Dendritic cell treated with granulocyte-macrophage colony-stimulating factor and Interleukin-4, amounts not matched to agents 40 ng/mL and 50 ng/mL, for 4 days (primary cell): ENCODE results near the gene ACSS1.
A peak's percentile ranks its signal among the peaks of the same experiment; 100 is the strongest.
"Not testable (repeated sequence)": the region's sequence is repeated elsewhere in the genome, so short reads cannot be mapped to it uniquely, and the experiment has no call there.

ENCODE experiments used
- H3K27ac Mint-ChIP-seq: one replicate; pipeline ENCODE4 v1.8.0; 2022; ENCODE audit warnings: mild to moderate bottlenecking, mixed read lengths
- H3K27me3 Mint-ChIP-seq: one replicate; pipeline ENCODE4 v1.8.0; 2022; ENCODE audit warnings: mild to moderate bottlenecking, mixed read lengths
- H3K36me3 Mint-ChIP-seq: one replicate; pipeline ENCODE4 v1.8.0; 2022; ENCODE audit warnings: low read depth, mixed read lengths
- H3K4me1 Mint-ChIP-seq: one replicate; pipeline ENCODE4 v1.8.0; 2022; ENCODE audit warnings: low read depth, mixed read lengths
- H3K4me3 Mint-ChIP-seq: one replicate; pipeline ENCODE4 v1.8.0; 2022; ENCODE audit warnings: mild to moderate bottlenecking, moderate library complexity, mixed read lengths
- H3K9me3 Mint-ChIP-seq: one replicate; pipeline ENCODE4 v1.8.0; 2022; ENCODE audit warnings: mixed read lengths
- intact Hi-C: fragments of 100-400 bp; cut with micrococcal nuclease; formaldehyde crosslinking; loops from one replicate; pipeline ENCODE4 v1.15.0; 2022

ACSS1 gene

DNA sequence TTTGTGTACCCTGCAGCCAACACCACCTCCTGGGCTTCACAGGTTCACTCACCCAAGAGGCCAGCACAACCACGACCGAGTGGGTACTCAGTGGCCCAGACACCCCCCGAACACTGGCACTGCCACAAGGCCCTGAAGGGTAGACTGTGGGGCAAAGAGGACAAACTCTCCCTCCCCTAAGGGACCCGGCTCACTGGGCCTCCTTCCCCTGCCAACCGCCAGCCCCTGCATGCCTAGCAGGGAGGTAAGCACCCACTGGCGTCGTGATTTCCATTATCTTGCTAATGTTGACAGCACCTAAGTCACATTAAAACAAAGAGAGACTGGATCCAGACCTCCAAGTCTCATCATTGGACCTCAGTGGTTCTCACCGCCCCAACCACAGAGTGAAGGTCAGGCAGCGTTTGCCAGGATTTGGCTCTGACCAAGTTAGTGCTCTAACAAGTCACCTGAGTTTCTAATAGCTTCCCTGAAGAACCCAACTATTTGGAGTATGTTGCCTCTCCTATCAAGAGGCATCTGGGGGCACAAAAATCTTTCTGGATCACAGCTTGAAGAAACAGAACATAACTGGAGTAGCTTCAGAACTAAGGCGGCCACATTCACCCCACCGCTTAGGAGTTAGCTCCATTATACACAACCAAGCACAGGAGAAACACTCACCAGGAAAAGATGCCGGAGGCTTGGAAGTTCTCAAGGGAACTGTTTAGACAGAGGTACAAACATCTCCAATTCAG, 51.3 kb downstream of the ACSS1 start:
- Mint-ChIP-seq H3K27me3 (no peaks in the 10 kb centered on the region), H3K36me3 (peaks cover 81% of the 10 kb centered on the region), H3K4me3 (no peak overlapping the region), H3K27ac (no peak overlapping the region), H3K4me1 (no peaks in the 10 kb centered on the region), H3K9me3 (peaks cover 9% of the 10 kb centered on the region)
- intact Hi-C loops: no loop called here

DNA sequence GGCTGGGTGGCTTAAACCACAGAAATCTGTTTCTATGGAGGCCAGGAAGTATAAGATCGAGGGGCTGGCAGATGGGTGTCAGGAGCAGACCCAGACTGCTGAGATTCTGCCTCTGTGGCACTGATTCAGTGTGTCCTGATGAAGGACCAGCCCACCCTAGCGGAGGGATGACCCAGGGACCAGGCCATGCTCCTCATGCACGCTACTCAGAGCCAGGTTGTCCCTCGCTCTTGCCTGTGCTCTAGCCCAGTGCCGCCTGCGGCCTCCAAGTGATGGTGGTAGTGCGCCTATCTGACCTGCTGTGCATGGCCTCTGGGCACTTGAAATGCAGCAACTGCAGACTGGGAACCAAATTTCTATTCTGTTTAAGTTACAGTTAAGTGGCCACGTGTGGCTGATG, 52.3 kb downstream of the ACSS1 start:
- Mint-ChIP-seq H3K27me3 (no peaks in the 10 kb centered on the region), H3K4me1 (no peaks in the 10 kb centered on the region), H3K36me3 (peaks cover 72% of the 10 kb centered on the region), H3K9me3 (peaks cover 9% of the 10 kb centered on the region), H3K27ac (no peak overlapping the region), H3K4me3 (no peak overlapping the region)
- intact Hi-C loops: no loop called here

DNA sequence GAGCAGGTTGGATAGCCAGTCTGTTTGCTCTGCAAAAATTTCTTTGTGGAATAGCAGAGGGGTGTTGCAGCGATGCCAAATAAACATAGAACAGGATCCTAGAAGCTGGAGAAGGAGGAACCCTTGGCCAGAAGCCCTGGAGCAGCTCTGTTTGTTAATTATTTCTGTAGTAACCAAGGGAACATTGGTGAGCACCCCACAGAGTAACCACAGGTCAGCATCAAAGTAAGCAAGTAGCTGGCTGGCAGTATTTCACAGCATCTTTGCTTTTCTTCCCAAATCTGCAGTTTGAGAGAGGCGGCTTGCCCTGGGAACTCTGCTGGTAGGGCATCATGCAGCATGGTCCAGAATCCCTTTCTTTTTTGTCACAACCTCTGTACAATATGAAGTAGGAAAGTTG, 52.7 kb downstream of the ACSS1 start:
- Mint-ChIP-seq H3K27me3 (no peaks in the 10 kb centered on the region), H3K9me3 (peaks cover 9% of the 10 kb centered on the region), H3K27ac (no peak overlapping the region), H3K36me3 (peaks cover 67% of the 10 kb centered on the region), H3K4me1 (no peaks in the 10 kb centered on the region), H3K4me3 (no peak overlapping the region)
- intact Hi-C loops: no loop called here

DNA sequence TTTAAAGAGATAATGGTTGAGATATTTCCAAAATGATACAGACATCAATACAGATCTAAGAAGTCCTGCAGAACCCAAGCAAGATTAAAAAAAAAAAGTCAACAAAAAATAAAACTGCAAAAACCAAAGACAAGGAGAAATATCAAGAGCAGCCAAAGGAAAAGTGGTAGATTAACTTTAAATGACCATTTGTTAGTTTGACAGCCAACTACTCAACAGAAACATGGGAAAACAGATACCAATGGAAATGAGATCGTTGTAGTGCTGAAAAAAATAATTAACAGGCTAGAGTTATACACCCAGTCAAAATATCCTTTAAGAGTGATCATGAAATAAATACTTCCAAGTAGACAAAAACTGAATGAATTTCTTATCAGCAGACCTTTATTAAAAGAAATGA, 54.9 kb downstream of the ACSS1 start:
- peaks cover 47% of the 10 kb centered on the region for H3K36me3 Mint-ChIP-seq
- no peak overlapping the region for H3K4me3 Mint-ChIP-seq
- peaks cover 1% of the 10 kb centered on the region for H3K27me3 Mint-ChIP-seq
- H3K27ac Mint-ChIP-seq: no peak overlapping the region
- intact Hi-C loops: no loop called here
- H3K9me3 Mint-ChIP-seq: peaks cover 9% of the 10 kb centered on the region
- peaks cover 9% of the 10 kb centered on the region for H3K4me1 Mint-ChIP-seq

DNA sequence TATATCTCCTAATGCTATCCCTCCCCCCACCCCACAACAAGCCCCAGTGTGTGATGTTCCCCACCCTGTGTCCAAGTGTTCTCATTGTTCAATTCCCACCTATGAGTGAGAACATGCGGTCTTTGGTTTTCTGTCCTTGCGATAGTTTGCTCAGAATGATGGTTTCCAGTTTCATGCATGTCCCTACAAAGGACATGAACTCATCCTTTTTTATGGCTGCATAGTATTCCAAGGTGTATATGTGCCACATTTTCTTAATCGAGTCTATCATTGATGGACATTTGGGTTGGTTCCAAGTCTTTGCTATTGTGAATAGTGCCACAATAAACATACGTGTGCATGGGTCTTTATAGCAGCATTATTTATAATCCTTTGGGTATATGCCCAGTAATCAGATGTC, 56.6 kb downstream of the ACSS1 start:
- H3K27me3 Mint-ChIP-seq, H3K9me3 Mint-ChIP-seq, H3K4me3 Mint-ChIP-seq, H3K4me1 Mint-ChIP-seq, intact Hi-C loops, H3K27ac Mint-ChIP-seq: not testable (repeated sequence)
- peaks cover 31% of the 10 kb centered on the region for H3K36me3 Mint-ChIP-seq

DNA sequence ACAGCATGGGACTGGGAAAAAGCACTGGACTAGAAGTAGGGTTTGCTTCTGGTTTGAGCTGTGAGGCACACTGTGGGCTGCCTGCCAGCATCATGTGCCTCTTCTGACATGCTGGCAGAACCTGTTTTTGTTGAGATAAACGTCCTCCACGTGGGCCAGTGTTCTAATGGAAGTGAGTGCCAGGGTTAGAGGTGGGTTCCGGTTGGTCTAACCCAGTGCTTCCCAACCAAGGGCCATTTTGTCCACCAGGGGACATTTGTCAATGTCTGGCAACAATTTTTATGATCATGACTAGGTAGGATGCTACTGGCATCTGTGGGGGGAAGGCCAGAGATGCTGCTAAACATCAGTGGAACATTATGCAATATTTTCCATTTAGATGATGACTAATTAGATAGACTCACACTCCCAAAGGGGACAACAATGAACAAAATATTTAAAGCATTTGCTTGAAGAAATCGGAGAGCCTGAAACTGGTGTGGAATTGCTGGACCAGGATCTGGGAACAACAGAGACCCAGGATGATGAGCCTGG, 57.6 kb downstream of the ACSS1 start:
- Mint-ChIP-seq H3K4me1 (peaks cover 10% of the 10 kb centered on the region), H3K9me3 (peaks cover 9% of the 10 kb centered on the region), H3K27ac (no peak overlapping the region), H3K27me3 (peaks cover 5% of the 10 kb centered on the region), H3K36me3 (peaks cover 21% of the 10 kb centered on the region), H3K4me3 (no peak overlapping the region)
- intact Hi-C loops: no loop called here

DNA sequence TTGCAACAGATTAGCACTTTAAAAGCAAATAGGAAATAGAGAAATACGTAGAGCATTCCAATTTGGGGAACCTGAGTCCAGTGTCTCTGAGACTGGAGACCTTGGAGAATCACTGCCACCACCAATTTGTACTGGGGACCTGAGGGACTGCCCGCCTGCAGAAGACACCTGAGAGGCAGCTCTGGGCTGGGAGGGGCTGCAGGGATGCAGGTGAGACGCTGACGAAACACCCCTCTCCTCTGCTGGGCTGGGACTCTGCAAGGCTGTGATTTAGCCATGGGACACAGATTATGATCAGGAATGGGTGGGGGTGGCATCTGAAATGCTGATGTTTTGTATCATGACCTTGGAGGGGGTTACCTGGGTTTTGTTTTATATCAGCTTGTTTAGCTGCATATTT, 58.4 kb downstream of the ACSS1 start:
- intact Hi-C loops: loop anchor here (10.0 kb wide), 1 partner anchor 295 kb away; no protein-coding TSS in a partner anchor
- H3K4me1 Mint-ChIP-seq: peaks cover 17% of the 10 kb centered on the region
- peaks cover 9% of the 10 kb centered on the region for H3K9me3 Mint-ChIP-seq
- H3K4me3 Mint-ChIP-seq: no peak overlapping the region
- peaks cover 19% of the 10 kb centered on the region for H3K36me3 Mint-ChIP-seq
- H3K27ac Mint-ChIP-seq: no peak overlapping the region
- H3K27me3 Mint-ChIP-seq: peaks cover 5% of the 10 kb centered on the region

DNA sequence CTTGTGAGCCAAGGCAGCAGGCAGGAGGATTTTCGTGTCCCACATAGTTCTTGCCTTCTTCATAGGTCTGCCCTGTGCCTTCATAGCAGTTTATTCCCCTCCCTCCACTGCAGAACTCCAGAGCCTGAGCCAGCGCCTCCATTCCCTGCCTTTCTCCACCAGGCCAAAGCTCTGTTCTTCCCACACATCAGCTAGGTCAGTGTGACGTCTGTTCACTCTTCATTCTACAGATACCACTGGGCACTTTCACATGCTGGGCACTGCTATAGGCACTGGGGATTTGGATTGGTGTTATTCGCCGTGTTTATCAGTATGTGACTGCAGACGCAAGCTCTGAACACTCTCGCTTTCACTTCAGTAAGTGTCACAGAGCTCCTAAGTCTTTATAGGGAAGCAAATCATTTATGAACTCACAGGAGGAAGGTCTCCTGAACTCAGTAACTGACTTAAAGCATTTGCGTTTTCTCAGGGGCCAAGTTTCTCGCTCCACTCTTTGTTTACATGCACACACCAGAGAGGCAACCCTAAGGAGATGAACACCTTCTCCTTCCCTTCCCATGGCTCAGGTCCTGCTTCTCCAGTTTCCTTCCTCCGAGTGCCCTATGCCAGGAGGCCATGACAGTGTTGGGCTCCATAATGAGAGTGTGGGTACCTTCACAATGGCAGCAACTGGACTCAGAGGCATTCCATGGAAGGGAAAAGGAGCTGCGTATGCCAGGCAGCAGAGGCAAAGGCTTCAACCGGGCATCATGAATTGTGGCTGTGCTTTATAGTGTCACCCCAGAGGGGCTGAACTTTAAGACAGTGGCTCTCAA, 59.1 kb downstream of the ACSS1 start:
- H3K27me3 Mint-ChIP-seq: peaks cover 5% of the 10 kb centered on the region
- peaks cover 24% of the 10 kb centered on the region for H3K4me1 Mint-ChIP-seq
- peak overlapping the region; percentile 8 for H3K27ac Mint-ChIP-seq
- peaks cover 9% of the 10 kb centered on the region for H3K9me3 Mint-ChIP-seq
- intact Hi-C loops: loop anchor here (10.0 kb wide), 1 partner anchor 296 kb away; no protein-coding TSS in a partner anchor
- H3K4me3 Mint-ChIP-seq: no peak overlapping the region
- peaks cover 16% of the 10 kb centered on the region for H3K36me3 Mint-ChIP-seq

DNA sequence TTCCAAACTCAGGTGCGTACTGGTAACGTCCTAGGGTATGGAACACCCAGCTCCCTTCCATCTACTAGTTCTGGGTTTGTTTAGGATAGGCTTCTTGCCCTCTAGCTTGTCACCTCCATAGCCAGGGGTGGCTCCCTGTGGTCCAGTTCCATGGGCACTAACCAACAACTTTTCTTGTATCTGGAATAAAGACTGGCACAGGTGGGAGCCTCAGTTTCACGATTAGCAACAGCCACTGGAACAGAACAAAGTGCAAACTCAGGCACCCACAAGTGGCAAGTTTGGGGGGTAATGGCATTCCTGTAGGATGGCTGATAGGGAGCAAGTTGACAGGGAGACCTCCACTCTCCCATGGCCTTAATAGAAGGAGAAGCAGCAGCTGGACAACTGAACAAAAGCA, 59.8 kb downstream of the ACSS1 start:
- Mint-ChIP-seq H3K36me3 (peaks cover 8% of the 10 kb centered on the region), H3K27ac (no peak overlapping the region), H3K27me3 (peaks cover 5% of the 10 kb centered on the region), H3K4me3 (no peak overlapping the region), H3K4me1 (peaks cover 30% of the 10 kb centered on the region), H3K9me3 (peaks cover 7% of the 10 kb centered on the region)
- intact Hi-C loops: loop anchor here (10.0 kb wide), 1 partner anchor 297 kb away; no protein-coding TSS in a partner anchor

DNA sequence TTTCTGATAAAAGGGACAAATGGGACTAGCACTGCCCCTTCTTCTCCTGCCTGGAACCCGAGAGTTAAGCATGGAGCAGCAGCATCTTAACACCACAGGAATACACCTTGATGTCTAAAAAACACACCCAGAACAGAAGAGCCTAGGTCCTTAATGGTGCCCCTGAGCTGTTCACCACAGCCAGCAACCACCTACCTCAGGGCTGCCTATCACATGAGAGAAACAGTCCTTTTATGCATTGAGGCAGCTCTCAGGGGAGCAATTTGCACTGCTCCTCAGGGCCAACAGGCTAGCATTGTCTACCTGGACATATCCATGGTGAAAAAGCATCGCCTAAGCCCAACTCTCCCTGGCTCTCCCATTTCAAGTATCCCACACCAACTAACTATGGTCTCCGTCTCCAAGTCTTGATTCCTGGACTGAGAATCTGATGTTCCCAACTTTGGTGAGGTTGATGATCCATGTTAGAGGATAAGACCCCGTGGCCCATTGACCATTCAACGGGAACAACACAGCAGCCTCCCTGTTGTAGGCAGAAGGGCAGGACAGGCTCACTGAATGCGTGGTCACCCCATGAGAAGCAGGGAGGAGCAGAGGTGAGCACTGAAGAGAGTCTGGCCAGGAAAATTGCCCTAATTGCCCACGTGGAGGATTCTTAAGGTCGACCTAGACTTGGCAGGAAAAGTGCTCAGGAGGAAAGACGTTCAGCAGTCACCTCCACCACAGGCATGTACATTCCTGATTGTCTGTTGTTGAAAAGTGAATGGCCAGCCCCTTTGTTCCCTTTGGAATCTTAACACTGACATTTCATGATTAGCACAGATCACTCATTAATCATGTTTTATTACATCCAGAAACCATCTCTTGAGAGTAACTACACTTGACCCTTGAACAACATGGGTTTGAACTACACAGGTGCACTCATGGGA, 61.2 kb downstream of the ACSS1 start:
- peaks cover 34% of the 10 kb centered on the region for H3K4me1 Mint-ChIP-seq

DNA sequence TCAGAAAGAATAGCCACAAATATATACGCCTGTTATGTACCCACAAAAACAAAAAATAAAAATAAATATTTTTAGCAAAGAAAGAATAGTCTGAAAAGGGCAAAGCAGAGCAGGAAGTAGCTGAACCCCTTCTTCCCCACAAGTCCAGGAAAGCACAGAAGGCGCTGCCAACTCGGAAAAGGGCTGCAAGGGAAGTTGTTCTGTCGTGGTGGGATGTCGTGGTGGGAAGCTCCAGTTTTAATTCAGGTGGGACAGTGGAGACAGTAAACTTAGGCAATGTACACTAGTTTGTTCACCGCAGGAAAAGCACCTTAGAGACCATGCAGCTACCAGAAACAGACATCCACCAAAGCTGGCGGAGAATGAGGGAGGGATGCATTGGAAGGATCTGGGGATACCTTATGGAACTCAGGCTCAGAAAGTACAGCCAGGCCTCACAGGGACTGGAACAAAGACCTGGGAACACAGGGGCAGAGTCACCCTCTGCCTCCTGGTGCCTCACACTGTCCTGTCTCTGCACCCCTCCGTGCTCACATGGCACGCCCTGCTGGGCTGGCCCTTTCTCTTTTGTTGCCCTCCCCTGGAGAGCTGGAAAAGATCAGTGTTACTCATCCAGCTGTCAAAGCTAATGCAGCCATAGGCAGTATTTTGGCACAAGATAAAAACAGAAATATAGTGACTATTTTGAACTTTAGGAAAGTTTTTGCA, 62.0 kb downstream of the ACSS1 start:
- H3K36me3 Mint-ChIP-seq: peaks cover 18% of the 10 kb centered on the region
- peaks cover 5% of the 10 kb centered on the region for H3K27me3 Mint-ChIP-seq
- H3K27ac Mint-ChIP-seq: no peak overlapping the region
- intact Hi-C loops: loop anchor here (1.0 to 10.0 kb wide), 3 partner anchors 69 to 299 kb away; no protein-coding TSS in a partner anchor
- no peaks in the 10 kb centered on the region for H3K9me3 Mint-ChIP-seq
- H3K4me1 Mint-ChIP-seq: peaks cover 42% of the 10 kb centered on the region
- no peak overlapping the region for H3K4me3 Mint-ChIP-seq

More for the DNA sequence above, 61.2 kb downstream of the ACSS1 start:
- no peak overlapping the region for H3K4me3 Mint-ChIP-seq
- no peaks in the 10 kb centered on the region for H3K9me3 Mint-ChIP-seq
- H3K36me3 Mint-ChIP-seq: peaks cover 11% of the 10 kb centered on the region
- no peak overlapping the region for H3K27ac Mint-ChIP-seq
- peaks cover 5% of the 10 kb centered on the region for H3K27me3 Mint-ChIP-seq
- intact Hi-C loops: loop anchor here (10.0 kb wide), 1 partner anchor 298 kb away; no protein-coding TSS in a partner anchor

DNA sequence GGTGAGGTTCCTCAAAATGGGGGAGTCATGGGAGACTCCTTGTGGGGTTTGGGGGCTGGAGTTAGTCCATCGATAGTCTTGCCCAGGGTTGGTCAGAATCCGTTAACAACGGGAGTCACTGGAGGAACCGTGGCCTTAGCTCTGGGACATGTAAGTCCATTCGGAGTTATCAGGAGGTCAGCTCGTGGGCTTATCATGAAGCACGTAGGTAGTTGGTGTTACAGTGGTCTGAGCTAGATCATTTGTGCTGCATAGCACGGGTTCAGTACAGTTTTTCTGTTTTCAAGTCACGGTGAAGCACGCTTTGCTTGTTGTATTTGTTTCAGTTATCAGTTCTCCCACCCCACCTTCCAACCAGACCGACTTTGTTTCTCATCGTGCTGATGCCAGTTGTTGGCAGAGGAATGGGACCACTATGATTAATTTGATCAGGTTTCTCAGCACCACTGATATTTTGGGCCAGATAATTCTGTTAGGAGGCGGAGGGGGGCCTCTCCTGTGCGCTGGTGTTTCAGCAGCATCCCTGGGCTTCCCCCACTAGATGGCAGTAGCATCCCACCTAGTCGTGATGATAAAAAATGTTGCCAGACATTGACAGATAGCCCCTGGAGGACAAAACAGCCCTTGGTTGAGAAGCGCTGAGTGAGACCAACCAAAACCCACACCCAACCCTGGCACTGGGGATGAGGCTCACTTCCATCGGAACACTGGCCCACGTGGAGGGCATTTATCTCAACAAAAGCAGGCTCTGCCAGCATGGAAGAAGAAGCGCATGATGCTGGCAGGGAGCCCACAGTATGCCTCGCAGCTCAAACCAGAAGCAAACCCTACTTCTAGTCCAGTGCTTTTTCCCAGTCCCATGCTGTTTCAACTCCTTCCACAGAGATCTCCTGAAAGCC, 63.2 kb downstream of the ACSS1 start:
- H3K27ac Mint-ChIP-seq: peak overlapping the region; percentile 95
- intact Hi-C loops: loop anchor here (1.0 to 10.0 kb wide), 7 partner anchors 42 to 703 kb away; partner anchors contain the start of genes ENTPD6, NANP and ZNF337
- peaks cover 24% of the 10 kb centered on the region for H3K36me3 Mint-ChIP-seq
- peaks cover 5% of the 10 kb centered on the region for H3K27me3 Mint-ChIP-seq
- H3K4me3 Mint-ChIP-seq: peak overlapping the region; percentile 54
- H3K9me3 Mint-ChIP-seq: no peaks in the 10 kb centered on the region
- H3K4me1 Mint-ChIP-seq: peaks cover 52% of the 10 kb centered on the region
